Measurements from ENCODE around the gene DLG2. TPM values are rescaled to one million over a fixed set of nuclear protein-coding genes. Genes with fewer than 3 reads are reported as not detected.

DLG2 gene
- total RNA-seq, 1 experiment from 2014 or later = 12.1 TPM

GRCh38 chr11:83663988-83664387 is 1963.2 kb downstream of the DLG2 start:
- H3K4me1 ChIP-seq = no peaks in the 10 kb centered on the region; the same call in 1 of the 2 replicates
- no peaks in the 10 kb centered on the region for H3K9me3 ChIP-seq (replicated peaks)
- H3K27me3 ChIP-seq = no peaks in the 10 kb centered on the region
- H3K4me3 ChIP-seq = no peak overlapping the region
- H3K36me3 ChIP-seq = no peaks in the 10 kb centered on the region
- no peak for DNase-seq
- H3K27ac ChIP-seq = no peak overlapping the region

- Histone ChIP-seq H3K27me3 (no peaks in the 10 kb centered on the region), H3K9me3 (replicated peaks) (no peaks in the 10 kb centered on the region), H3K27ac (no peak overlapping the region), H3K4me1 (no peaks in the 10 kb centered on the region; the same call in 1 of the 2 replicates), H3K4me3 (no peak overlapping the region), H3K36me3 (no peaks in the 10 kb centered on the region)
- DNase-seq = no peak
Measured at GRCh38 chr11:83663446-83663845, 1963.7 kb downstream of the DLG2 start.

DNA sequence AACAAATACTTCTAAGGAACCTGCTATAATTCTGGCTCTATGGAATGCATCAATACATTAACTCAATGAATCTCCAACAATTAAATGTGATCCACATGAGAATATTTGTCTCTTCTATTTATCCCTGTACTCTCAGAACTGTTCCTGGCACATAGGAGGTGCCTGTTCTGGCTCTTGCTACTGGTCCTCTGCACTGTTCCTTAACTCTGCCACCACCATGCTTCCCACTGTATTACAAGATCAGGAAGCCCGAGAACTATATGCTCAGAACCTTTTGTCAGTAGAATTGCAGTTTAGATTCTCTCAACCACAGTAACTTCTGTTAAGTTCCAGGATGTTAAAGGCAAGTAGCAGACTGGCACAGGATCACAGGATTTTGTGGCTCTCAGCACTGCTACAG is 1964.7 kb downstream of the DLG2 start:
- Histone ChIP-seq H3K36me3 (no peaks in the 10 kb centered on the region), H3K4me3 (no peak overlapping the region), H3K27me3 (no peaks in the 10 kb centered on the region), H3K9me3 (replicated peaks) (no peaks in the 10 kb centered on the region), H3K27ac (no peak overlapping the region), H3K4me1 (no peaks in the 10 kb centered on the region; the same call in 1 of the 2 replicates)
- no peak for DNase-seq

DNA sequence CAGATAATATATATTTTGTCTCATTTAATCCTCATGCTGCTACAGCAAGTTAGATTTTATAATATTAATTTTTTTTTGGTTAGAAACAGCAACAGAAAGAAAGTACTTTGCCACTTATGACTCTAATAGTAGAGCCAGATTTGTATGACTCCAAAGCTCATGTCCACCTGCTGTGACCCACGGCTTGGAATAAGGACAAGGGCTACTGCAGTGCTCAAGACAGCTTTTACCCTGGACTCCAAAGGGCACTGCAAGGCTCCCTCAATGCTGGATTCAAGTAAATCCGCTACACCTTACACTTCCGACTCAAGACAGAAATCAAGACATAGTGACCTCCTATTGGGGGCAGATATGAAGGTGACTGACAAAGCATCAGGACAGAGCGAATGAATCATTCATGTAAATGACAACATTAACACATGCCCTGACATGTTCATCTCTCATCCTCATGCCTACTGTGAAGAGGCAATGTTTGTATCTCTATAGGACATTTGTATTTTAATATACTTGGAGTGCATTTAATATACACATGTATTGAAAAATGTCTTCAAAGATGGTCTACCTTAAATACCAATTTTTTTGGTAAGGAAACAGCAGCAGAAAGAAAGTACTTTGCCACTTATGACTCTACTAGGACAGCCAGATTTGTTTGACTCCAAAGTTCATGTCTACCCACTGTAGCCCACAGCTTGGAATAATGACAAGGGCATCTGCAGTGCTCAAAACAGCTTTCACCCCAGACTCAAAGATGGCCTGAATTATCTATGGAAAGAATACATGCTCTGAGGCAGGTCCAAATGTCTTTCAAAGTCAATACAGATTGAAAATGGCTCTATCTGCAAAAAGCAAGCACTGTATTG is 1965.4 kb downstream of the DLG2 start:
- Histone ChIP-seq H3K4me1 (no peaks in the 10 kb centered on the region; the same call in 1 of the 2 replicates), H3K27me3 (no peaks in the 10 kb centered on the region), H3K4me3 (no peak overlapping the region), H3K27ac (no peak overlapping the region), H3K9me3 (replicated peaks) (no peaks in the 10 kb centered on the region), H3K36me3 (no peaks in the 10 kb centered on the region)
- DNase-seq = no peak

DNA sequence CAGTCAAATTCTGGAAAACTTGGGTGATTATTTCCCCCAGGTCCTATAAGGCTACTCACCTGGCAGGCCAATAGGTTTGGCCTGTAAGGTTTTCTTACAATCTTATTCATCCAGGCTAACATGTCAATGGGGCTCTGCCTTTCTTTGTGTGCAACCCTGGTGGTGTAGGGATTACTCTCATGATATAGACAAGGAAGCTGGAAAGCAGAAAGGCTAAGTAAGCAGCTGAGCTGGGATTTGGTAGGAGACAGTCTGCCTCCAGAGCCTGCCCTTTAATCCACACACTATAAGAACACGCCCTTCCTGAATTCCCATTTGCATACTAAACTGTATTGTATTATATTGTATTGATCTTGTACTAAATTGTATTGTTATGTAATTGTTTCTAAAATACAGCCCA is 1967.7 kb downstream of the DLG2 start:
- H3K27me3 ChIP-seq = no peaks in the 10 kb centered on the region
- H3K4me1 ChIP-seq = peaks cover 8% of the 10 kb centered on the region; the same call in 1 of the 2 replicates
- H3K27ac ChIP-seq = no peak overlapping the region
- no peaks in the 10 kb centered on the region for H3K9me3 ChIP-seq (replicated peaks)
- no peaks in the 10 kb centered on the region for H3K36me3 ChIP-seq
- H3K4me3 ChIP-seq = no peak overlapping the region
- DNase-seq = no peak

- H3K36me3 ChIP-seq = no peaks in the 10 kb centered on the region
- H3K27me3 ChIP-seq = no peaks in the 10 kb centered on the region
- no peak for DNase-seq
- H3K4me1 ChIP-seq = peaks cover 8% of the 10 kb centered on the region; the same call in 1 of the 2 replicates
- H3K4me3 ChIP-seq = no peak overlapping the region
- no peak overlapping the region for H3K27ac ChIP-seq
- no peaks in the 10 kb centered on the region for H3K9me3 ChIP-seq (replicated peaks)
Measured at GRCh38 chr11:83656796-83657330, 1970.3 kb downstream of the DLG2 start.

- Histone ChIP-seq H3K4me1 (peaks cover 8% of the 10 kb centered on the region; the same call in 1 of the 2 replicates), H3K9me3 (replicated peaks) (no peaks in the 10 kb centered on the region), H3K27me3 (no peaks in the 10 kb centered on the region), H3K27ac (no peak overlapping the region), H3K4me3 (no peak overlapping the region), H3K36me3 (no peaks in the 10 kb centered on the region)
- no peak for DNase-seq
Measured at GRCh38 chr11:83655976-83656375, 1971.2 kb downstream of the DLG2 start.

- no peak overlapping the region for H3K4me3 ChIP-seq
- H3K27ac ChIP-seq = no peak overlapping the region
- H3K36me3 ChIP-seq = no peaks in the 10 kb centered on the region
- no peaks in the 10 kb centered on the region for H3K27me3 ChIP-seq
- no peaks in the 10 kb centered on the region for H3K4me1 ChIP-seq
- H3K9me3 ChIP-seq (replicated peaks) = no peaks in the 10 kb centered on the region
- no peak for DNase-seq
Measured at GRCh38 chr11:83649528-83649855, 1977.7 kb downstream of the DLG2 start.

DNA sequence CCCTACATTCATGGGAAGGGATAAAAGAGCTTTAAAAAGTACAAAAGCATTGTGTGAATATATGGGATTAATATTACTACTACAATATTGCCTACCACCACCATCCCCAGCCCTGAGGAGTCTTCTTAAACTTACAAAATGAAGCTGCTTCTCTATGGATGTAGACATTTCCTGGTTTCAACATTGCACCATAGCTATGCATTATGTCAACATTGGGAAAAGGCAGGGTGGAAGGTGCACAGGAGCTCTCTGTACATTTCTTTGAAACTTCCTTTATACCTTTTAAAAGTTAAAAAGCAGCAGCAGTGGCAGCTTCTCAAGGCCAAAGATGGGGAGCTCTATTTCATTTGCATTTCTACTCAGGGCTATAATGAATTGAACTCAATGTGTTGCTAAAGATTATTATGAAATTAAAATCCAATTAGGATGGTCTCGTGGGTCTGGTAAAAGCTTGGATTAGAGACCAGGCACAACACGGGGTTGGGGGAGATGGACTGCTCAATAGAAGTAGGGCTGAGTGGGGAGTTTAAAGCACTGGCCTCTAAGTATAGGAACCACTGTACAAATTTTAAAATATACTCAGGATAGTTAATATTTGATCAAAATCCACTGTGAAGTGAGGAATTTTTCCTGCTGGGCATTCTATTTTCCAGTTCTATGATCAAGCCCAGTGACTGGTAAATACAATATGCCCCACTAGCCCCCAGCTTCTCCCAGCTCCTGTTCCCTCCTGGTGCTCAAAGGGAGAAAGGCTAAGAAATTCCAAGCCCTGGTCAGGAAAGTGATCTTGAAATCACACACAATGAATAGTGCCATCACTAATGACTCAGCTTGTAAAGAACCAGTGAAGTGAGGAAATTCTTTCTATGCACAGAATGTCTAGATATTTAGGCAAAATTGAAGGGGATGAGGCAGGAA is 1978.3 kb downstream of the DLG2 start:
- no peak overlapping the region for H3K27ac ChIP-seq
- no peak overlapping the region for H3K4me3 ChIP-seq
- H3K27me3 ChIP-seq = no peaks in the 10 kb centered on the region
- DNase-seq = no peak
- no peaks in the 10 kb centered on the region for H3K4me1 ChIP-seq
- no peaks in the 10 kb centered on the region for H3K36me3 ChIP-seq
- no peaks in the 10 kb centered on the region for H3K9me3 ChIP-seq (replicated peaks)

DNA sequence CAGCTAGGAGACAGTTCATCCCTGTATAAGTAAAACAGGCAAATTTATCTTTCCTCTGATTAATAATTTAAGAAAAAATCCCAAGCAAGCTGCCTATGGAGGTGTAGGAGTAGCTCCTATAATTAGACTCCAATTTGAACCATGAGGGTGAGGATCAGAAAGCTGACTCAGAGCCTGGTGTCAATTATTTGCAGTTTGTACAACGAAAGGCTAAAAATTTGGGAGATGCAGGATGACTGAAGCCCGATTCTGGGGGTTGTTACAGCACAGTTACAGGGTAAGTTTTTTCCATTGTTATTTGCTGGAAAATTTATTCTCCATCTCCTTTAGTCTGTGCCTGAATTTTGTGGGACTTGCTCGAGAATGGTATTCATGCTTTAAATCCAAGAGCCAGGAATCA is 1981.6 kb downstream of the DLG2 start:
- Histone ChIP-seq H3K36me3 (no peaks in the 10 kb centered on the region), H3K27ac (no peak overlapping the region), H3K27me3 (no peaks in the 10 kb centered on the region), H3K4me1 (no peaks in the 10 kb centered on the region), H3K4me3 (no peak overlapping the region), H3K9me3 (replicated peaks) (no peaks in the 10 kb centered on the region)
- no peak for DNase-seq

DNA sequence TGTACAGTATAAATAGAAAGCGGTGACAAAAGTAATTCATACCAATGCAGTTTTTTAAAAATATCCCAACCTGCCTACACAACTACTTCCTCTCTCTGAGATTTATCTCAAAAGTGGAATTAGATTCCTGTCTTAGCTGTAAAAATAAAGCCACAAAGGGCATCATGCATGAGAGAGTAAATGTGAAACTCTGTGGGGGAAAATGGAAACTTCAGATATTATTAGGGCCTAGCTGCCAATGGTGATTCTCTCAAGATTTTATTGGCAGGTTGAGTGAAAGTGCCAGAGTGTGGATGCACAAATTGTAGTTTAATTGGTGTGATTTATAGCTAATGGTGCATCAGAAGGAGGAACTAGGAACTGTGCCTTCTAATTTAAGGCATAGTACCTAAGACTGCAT is 1984.0 kb downstream of the DLG2 start:
- H3K4me1 ChIP-seq = no peaks in the 10 kb centered on the region
- H3K36me3 ChIP-seq = no peaks in the 10 kb centered on the region
- no peaks in the 10 kb centered on the region for H3K9me3 ChIP-seq (replicated peaks)
- no peak overlapping the region for H3K4me3 ChIP-seq
- H3K27me3 ChIP-seq = no peaks in the 10 kb centered on the region
- H3K27ac ChIP-seq = no peak overlapping the region
- no peak for DNase-seq

DNA sequence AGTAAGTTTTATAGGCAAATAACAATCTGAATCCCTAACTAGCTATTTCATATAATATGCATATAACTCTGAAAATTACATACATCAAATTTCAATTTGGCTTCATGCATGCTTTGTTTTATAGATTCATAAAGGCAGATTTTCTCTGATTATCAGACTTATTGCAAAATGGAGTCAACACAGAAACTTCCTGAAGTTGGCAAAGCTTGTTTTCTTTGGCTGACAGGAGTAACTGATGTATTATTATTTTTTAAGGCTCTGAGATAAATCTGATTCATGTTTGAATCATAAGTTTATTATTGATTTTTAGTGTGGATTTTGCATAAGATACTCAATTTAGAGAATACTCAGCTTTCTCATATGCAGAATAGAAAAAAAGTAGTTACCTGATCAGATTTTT is 1984.6 kb downstream of the DLG2 start:
- H3K27me3 ChIP-seq = no peaks in the 10 kb centered on the region
- no peak for DNase-seq
- no peak overlapping the region for H3K27ac ChIP-seq
- no peak overlapping the region for H3K4me3 ChIP-seq
- H3K9me3 ChIP-seq (replicated peaks) = no peaks in the 10 kb centered on the region
- no peaks in the 10 kb centered on the region; the same call in 1 of the 2 replicates for H3K36me3 ChIP-seq
- H3K4me1 ChIP-seq = no peaks in the 10 kb centered on the region

DNA sequence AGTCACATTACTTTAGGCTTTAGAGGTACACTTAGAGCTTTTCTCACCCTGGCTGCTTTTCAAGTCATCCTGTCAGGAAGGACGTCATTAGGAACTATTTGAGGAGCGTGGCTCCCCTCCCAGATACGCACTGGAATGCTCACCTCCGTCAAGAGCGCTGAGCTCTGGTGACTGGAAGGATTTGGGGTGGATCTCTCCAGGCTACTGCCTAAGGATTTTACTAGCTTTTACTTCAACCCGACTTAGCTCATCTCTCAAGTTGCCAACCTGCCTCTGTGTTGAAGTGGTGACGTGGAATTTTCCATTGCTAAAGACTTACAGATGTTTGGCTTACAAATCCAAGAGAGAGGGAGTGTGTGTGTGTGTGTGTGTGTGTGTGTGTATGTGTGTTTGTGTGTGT is 1985.6 kb downstream of the DLG2 start:
- no peak overlapping the region for H3K27ac ChIP-seq
- H3K4me3 ChIP-seq = no peak overlapping the region
- DNase-seq = no peak
- no peaks in the 10 kb centered on the region for H3K9me3 ChIP-seq (replicated peaks)
- H3K4me1 ChIP-seq = no peaks in the 10 kb centered on the region
- no peaks in the 10 kb centered on the region; the same call in 1 of the 2 replicates for H3K36me3 ChIP-seq
- no peaks in the 10 kb centered on the region for H3K27me3 ChIP-seq

DNA sequence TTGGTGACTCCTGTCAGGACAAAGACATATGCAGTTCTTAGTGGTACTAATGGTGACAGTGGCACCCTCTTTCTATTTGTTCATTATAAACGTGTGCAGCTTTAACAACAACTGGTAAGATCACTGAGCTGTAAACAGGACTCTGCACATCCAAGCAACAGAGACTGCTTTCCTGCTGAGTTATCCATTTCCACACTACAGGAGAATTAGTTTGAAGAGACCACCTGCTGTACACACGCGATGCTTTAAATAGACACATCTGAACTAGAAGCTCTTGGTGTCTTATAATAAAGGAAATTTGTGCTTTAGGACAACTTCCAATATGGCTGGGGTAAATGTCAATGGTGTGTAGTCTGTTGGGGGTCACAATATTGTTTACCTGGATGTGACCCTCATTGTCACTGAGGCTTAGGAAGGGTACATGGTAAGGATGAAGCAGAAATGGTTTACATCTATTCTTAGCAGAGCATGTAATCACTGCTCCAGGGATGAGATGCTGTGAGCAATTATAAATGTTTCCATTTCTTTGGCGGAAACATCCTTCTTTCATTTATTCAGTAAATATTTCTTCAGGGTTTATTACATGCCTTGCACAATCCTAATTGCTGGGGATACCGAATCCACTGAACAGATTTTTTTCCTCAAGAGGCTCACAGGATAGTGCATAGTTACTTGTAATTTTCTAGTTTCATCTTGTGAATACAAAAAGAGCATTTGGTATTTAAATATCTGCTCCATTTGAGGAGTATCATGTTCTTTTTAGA is 1987.0 kb downstream of the DLG2 start:
- Histone ChIP-seq H3K4me3 (no peak overlapping the region), H3K9me3 (replicated peaks) (no peaks in the 10 kb centered on the region), H3K27ac (no peak overlapping the region), H3K36me3 (no peaks in the 10 kb centered on the region; the same call in 1 of the 2 replicates), H3K4me1 (no peaks in the 10 kb centered on the region), H3K27me3 (no peaks in the 10 kb centered on the region)
- DNase-seq = no peak

All from SJCRH30 (cell line).